Mesendoderm (in vitro differentiated cells): Measurements from ENCODE around the gene KLHL17.
A peak's percentile ranks its signal among the peaks of the same experiment; 100 is the strongest.

Source experiments
- DNase-seq: peaks from one replicate; pipeline ENCODE4 v3.0.0; 2013
- H2AK5ac ChIP-seq: 2 replicates; pipeline ENCODE4 v1.6.1; 2013; ENCODE audit warnings: low read length, inconsistent platforms
- H2BK120ac ChIP-seq: 2 replicates; pipeline ENCODE4 v1.6.1; 2013; ENCODE audit warnings: low read depth, mild to moderate bottlenecking, low read length, moderate library complexity, mixed read lengths
- H2BK15ac ChIP-seq: replicated peaks from 2 replicates; pipeline ENCODE4 v1.6.1; 2013; ENCODE audit warnings: low read depth, mild to moderate bottlenecking, moderate library complexity
- H2BK5ac ChIP-seq: 2 replicates; pipeline ENCODE4 v1.6.1; 2013; ENCODE audit warnings: low read length, inconsistent platforms
- H3K18ac ChIP-seq: 2 replicates; pipeline ENCODE4 v1.6.1; 2013; ENCODE audit warnings: mild to moderate bottlenecking, low read length, mixed read lengths
- H3K23ac ChIP-seq: one replicate; pipeline ENCODE4 v1.6.1; 2013; ENCODE audit warnings: low read length
- H3K27ac ChIP-seq: 2 replicates; pipeline ENCODE4 v1.5.1; 2013; ENCODE audit warnings: low read depth, mild to moderate bottlenecking, inconsistent platforms, low read length, moderate library complexity
- H3K27me3 ChIP-seq: 2 replicates; pipeline ENCODE4 v1.6.1; 2013; ENCODE audit warnings: low read length, control low read depth, mild to moderate bottlenecking, inconsistent platforms; ENCODE audit not compliant: insufficient read depth, poor library complexity
- H3K36me3 ChIP-seq: 2 replicates; pipeline ENCODE4 v1.6.1; 2013; ENCODE audit warnings: low read length, inconsistent platforms; ENCODE audit not compliant: control insufficient read depth, insufficient read depth
- H3K4ac ChIP-seq: one replicate; pipeline ENCODE4 v1.6.1; 2013; ENCODE audit warnings: low read depth, mild to moderate bottlenecking, low read length, moderate library complexity
- H3K4me1 ChIP-seq: 2 replicates; pipeline ENCODE4 v1.6.1; 2013; ENCODE audit warnings: low read depth, low read length, inconsistent platforms; ENCODE audit not compliant: control insufficient read depth
- H3K4me2 ChIP-seq: 2 replicates; pipeline ENCODE4 v1.6.1; 2013; ENCODE audit warnings: low read length
- H3K4me3 ChIP-seq: 2 replicates; pipeline ENCODE4 v1.5.1; 2013; ENCODE audit warnings: mild to moderate bottlenecking, low read length
- H3K56ac ChIP-seq: one replicate; pipeline ENCODE4 v1.6.1; 2013; ENCODE audit warnings: low read length
- H3K79me1 ChIP-seq: 2 replicates; pipeline ENCODE4 v1.6.1; 2013; ENCODE audit warnings: low read length, inconsistent platforms
- H3K79me2 ChIP-seq: 2 replicates; pipeline ENCODE4 v1.6.1; 2013; ENCODE audit warnings: mild to moderate bottlenecking, low read length; ENCODE audit not compliant: control insufficient read depth, insufficient read depth
- H3K9ac ChIP-seq: 2 replicates; pipeline ENCODE4 v1.6.1; 2013; ENCODE audit warnings: low read length, inconsistent platforms
- H4K5ac ChIP-seq: one replicate; pipeline ENCODE4 v1.6.1; 2013; ENCODE audit warnings: low read length
- H4K8ac ChIP-seq: one replicate; pipeline ENCODE4 v1.6.1; 2013; ENCODE audit warnings: low read depth, mild to moderate bottlenecking, control low read depth, low read length, moderate library complexity
- WGBS: extraction: QIAGEN DNeasy Blood & Tissue Kit; methylation state at CpG from one replicate; pipeline ENCODE4 v1.1.7; 2013; ENCODE audit warnings: low lambda C conversion rate, missing lambda C conversion rate; ENCODE audit not compliant: insufficient coverage; ENCODE audit errors: extremely low coverage; 5-methylcytosine and 5-hydroxymethylcytosine counted together

Gene KLHL17

GRCh38 chr1:967466-968343, 7.3 kb downstream of the KLHL17 start:
- Histone ChIP-seq H2BK120ac (no peak overlapping the region), H3K23ac (no peak overlapping the region), H4K8ac (no peak overlapping the region), H3K4me3 (no peak overlapping the region), H3K4me1 (no peaks in the 10 kb centered on the region), H3K79me2 (no peaks in the 10 kb centered on the region), H3K27ac (no peak overlapping the region), H3K9ac (no peak overlapping the region), H3K4me2 (no peak overlapping the region), H3K36me3 (no peaks in the 10 kb centered on the region), H3K79me1 (no peaks in the 10 kb centered on the region), H2BK15ac (no peak overlapping the region), H3K18ac (no peak overlapping the region), H3K4ac (no peak overlapping the region), H3K27me3 (no peaks in the 10 kb centered on the region), H2BK5ac (no peak overlapping the region), H2AK5ac (no peak overlapping the region), H4K5ac (no peak overlapping the region), H3K56ac (peak overlapping the region; percentile 62)
- no peak for DNase-seq
- WGBS = no CpG with 5 or more reads among the region's 23 CpGs

DNA sequence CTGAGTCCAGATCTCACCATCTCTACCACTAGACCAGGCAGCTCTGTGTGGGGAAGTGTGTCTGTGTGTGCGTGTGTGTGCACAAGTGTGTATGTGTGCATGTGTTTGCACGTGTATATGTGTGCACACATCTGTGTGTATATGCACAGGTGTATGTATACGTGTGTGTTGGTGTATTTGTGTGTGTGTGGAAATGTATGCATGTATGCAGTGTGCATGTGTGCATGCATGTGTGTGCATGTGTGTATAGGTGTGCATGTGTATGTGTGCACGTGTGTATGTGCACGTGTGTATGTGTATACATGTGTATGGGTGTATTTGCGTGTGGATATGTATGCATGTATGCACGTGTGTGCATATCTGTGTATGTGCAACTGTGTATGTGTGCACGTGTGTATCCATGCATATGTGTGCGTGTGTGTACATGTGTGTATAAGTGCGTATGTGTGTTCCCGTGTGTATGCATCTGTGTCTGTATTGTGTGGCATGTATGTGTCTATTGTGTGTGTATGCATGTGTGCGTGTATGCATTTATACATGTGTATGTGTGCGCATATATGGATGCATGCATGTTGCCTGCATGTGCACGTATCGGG, 9.0 kb downstream of the KLHL17 start:
- DNase-seq = no peak
- no peaks in the 10 kb centered on the region for H3K79me2 ChIP-seq
- no peak overlapping the region for H4K5ac ChIP-seq
- no peak overlapping the region for H4K8ac ChIP-seq
- no peaks in the 10 kb centered on the region for H3K4me1 ChIP-seq
- no peak overlapping the region for H3K4me3 ChIP-seq
- no peak overlapping the region for H2BK5ac ChIP-seq
- no peak overlapping the region for H2AK5ac ChIP-seq
- no peak overlapping the region for H3K18ac ChIP-seq
- H3K4me2 ChIP-seq = no peak overlapping the region
- no peak overlapping the region for H3K56ac ChIP-seq
- H3K27ac ChIP-seq = no peak overlapping the region
- WGBS = no CpG with 5 or more reads among the region's 15 CpGs
- no peaks in the 10 kb centered on the region for H3K79me1 ChIP-seq
- no peak overlapping the region for H2BK120ac ChIP-seq
- H3K27me3 ChIP-seq = no peaks in the 10 kb centered on the region
- H3K23ac ChIP-seq = no peak overlapping the region
- no peak overlapping the region for H2BK15ac ChIP-seq
- H3K9ac ChIP-seq = no peak overlapping the region
- H3K36me3 ChIP-seq = no peaks in the 10 kb centered on the region
- H3K4ac ChIP-seq = no peak overlapping the region

- no CpG with 5 or more reads among the region's 33 CpGs for WGBS
- no peaks in the 10 kb centered on the region for H3K27me3 ChIP-seq
- H3K79me2 ChIP-seq = no peaks in the 10 kb centered on the region
Observed at GRCh38 chr1:970242-970972, 10.0 kb downstream of the KLHL17 start.

DNA sequence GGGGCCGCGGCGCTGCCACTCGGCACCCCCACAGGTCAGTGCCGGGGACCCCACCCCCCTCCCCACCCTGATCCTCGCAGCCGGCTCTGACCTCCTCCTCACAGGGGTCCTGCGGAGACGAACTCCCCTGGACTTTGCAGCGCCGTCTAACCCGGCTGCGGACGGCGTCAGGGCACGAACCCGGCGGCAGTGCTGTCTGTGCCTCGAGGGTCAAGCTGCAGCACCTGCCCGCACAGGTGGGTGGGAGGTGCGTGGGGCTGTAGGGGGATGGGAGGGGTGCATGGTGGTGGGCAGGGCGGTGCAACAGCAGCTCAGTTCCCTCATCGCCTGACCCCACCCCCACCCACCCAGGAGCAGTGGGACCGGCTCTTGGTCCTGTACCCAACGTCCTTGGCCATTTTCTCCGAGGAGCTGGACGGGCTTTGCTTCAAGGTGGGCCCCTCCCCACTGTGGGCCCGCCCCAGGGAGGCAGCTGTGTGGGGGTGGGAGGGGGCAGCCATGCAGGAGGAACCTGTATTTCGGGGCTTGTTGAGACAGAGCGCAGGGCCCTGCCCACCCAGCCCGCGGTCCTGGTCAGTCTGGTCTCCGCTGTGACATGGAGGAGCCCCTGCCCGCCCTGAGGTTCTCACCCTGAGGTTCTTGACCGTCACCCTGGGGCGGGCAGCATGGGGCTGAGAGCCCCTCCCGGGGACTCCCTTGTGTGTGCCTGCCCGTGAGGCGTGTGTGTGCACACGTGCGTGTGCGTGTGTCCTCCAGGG, 10.8 kb downstream of the KLHL17 start:
- Histone ChIP-seq H3K27ac (no peak overlapping the region), H3K4me3 (no peak overlapping the region), H3K79me2 (no peaks in the 10 kb centered on the region), H3K4me1 (no peaks in the 10 kb centered on the region), H2BK120ac (no peak overlapping the region), H2BK15ac (no peak overlapping the region), H3K27me3 (no peaks in the 10 kb centered on the region), H2AK5ac (no peak overlapping the region), H3K56ac (no peak overlapping the region), H3K4me2 (no peak overlapping the region), H3K18ac (no peak overlapping the region), H4K8ac (no peak overlapping the region), H4K5ac (no peak overlapping the region), H3K9ac (no peak overlapping the region), H3K23ac (no peak overlapping the region), H3K79me1 (no peaks in the 10 kb centered on the region), H3K36me3 (no peaks in the 10 kb centered on the region), H2BK5ac (no peak overlapping the region), H3K4ac (no peak overlapping the region)
- no peak for DNase-seq
- WGBS = no CpG with 5 or more reads among the region's 42 CpGs

More at GRCh38 chr1:970242-970972, 10.0 kb downstream of the KLHL17 start:
- Histone ChIP-seq H2BK15ac (no peak overlapping the region), H3K36me3 (no peaks in the 10 kb centered on the region), H3K4ac (no peak overlapping the region), H3K18ac (no peak overlapping the region), H3K56ac (no peak overlapping the region), H4K5ac (no peak overlapping the region), H4K8ac (no peak overlapping the region), H2BK5ac (no peak overlapping the region), H3K9ac (no peak overlapping the region), H2BK120ac (no peak overlapping the region), H3K27ac (no peak overlapping the region), H3K4me1 (no peaks in the 10 kb centered on the region), H3K79me1 (no peaks in the 10 kb centered on the region), H3K4me3 (no peak overlapping the region), H3K23ac (no peak overlapping the region), H2AK5ac (no peak overlapping the region), H3K4me2 (no peak overlapping the region)
- DNase-seq = no peak

DNA sequence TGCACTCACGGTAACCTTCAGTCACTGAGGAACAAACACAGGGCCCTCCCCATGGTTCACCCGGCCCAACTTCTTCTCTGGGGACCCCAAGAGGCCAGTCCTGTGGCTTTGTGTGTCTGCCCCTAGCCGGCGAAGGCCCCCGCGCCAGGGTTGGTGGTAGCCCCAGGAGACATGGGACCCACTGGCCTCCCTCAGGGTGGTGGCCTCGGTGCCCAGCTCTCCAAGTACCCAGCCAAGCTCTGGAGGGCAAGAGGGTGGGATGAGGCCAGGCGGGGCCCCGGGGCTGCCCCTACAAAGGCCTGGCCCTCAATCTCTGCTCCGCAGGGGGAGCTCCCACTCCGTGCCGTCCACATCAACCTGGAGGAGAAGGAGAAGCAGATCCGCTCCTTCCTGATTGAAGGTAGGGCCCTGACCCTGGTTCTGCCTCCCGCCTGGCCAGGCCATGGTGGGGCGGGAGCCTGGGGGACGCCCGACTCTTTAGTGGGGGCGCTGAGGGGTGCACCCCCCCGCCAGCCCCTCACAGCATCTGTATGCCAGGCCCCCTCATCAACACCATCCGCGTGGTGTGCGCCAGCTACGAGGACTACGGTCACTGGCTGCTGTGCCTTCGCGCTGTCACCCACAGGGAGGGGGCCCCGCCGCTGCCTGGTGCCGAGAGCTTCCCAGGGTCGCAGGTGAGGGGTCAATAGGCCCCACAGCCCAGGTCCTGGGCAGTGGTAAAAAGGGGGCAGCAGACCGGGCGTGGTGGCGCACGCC, 11.5 kb downstream of the KLHL17 start:
- no peaks in the 10 kb centered on the region for H3K27me3 ChIP-seq

More for the DNA sequence above, 11.5 kb downstream of the KLHL17 start:
- Histone ChIP-seq H3K4ac (no peak overlapping the region), H2BK120ac (no peak overlapping the region), H3K4me1 (no peaks in the 10 kb centered on the region), H2AK5ac (no peak overlapping the region), H3K56ac (no peak overlapping the region), H3K27ac (no peak overlapping the region), H3K79me1 (no peaks in the 10 kb centered on the region), H2BK15ac (no peak overlapping the region), H3K36me3 (no peaks in the 10 kb centered on the region), H3K23ac (no peak overlapping the region), H3K4me2 (no peak overlapping the region), H2BK5ac (no peak overlapping the region), H4K8ac (no peak overlapping the region), H3K9ac (no peak overlapping the region), H4K5ac (no peak overlapping the region), H3K18ac (no peak overlapping the region), H3K4me3 (no peak overlapping the region), H3K79me2 (no peaks in the 10 kb centered on the region)
- no CpG with 5 or more reads among the region's 34 CpGs for WGBS
- no peak for DNase-seq
